T-helper 1 cell (primary cell): ENCODE results near the gene RNF43.

Source experiments
- DNase-seq, 5 donors: peaks; one replicate each; pipeline ENCODE4 v3.0.0-alpha.2; 2012 to 2020
- total RNA-seq, 4 donors: gene quantifications; one replicate each; lab custom pipeline; 2026; lab: John Stamatoyannopoulos, UW

Gene RNF43
- total RNA-seq: 0.12 to 0.85 (median 0.65) reads per million in 4 donors

DNA sequence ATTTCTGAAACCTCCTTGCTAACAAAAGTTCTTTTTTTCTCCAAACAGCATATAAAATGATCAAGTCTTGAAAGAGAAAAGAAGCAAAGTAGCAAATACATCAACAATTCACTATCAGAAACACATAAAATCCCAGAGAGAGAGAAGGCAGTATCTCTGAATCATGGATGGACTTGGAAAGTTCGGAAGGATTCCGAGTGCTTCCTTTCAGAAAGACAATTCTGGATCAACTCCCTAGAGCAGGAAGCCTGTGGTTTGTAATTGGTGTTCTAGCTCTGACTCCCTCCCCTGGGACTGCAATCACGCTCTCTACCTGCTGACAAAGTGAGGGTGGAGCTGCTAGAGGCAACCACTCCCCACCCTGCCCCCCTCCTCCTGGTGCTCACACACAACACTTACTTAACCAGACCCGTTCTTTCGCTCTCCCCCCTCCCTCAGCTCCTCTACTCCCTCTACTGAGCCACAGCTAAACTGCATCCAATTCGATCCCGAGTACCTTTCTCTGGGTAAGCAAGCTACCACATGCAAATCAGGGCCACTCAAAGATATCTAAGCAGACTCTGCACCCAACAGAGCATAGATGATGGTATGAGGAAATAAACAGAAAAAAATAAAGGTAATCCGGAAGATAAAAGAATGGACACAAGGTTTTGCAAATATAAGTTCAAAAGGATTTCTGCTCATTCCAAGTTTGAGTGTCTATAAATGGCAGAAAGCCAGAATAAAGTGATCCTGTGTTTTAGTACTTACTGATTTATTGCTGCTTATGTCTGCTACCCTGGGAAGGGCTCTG is at the start of gene RNF43:
Gene RNF43 (minus strand): TSS at position 235 of the 793 bp plus-strand sequence. CDS start 1,957 bp downstream, outside the sequence.
- peak; percentile 64 to 85 (median 85) for DNase-seq

GRCh38 chr17:58455491-58455890 is 38.2 kb upstream of the RNF43 start:
- DNase-seq: no peak

DNA sequence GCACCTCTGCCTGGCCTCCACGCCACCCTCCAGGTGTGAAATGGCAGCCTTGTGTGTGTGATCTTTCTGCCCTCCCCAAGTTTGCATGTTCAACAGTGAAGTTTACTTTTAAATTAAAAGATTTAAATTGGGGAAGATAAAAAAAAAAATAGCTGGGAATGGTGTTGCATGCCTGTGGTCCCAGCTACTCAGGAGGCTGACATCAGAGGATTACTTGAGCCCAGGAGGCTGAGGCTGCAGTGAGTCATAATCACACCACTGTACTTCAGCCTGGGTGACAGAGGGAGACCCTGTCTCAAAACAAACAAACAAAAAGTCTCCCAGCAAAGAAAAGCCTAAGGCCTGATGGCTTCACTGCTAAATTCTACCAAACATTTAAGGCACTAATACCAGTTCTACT is 35.4 kb upstream of the RNF43 start:
- DNase-seq: no peak

- peak; percentile 15 to 73 (median 34) for DNase-seq
Observed at GRCh38 chr17:58447039-58447975, 30.0 kb upstream of the RNF43 start.

GRCh38 chr17:58446086-58446485 is 28.8 kb upstream of the RNF43 start:
- no peak for DNase-seq

- DNase-seq: no peak
Observed at GRCh38 chr17:58436805-58437239, 19.5 kb upstream of the RNF43 start.

DNA sequence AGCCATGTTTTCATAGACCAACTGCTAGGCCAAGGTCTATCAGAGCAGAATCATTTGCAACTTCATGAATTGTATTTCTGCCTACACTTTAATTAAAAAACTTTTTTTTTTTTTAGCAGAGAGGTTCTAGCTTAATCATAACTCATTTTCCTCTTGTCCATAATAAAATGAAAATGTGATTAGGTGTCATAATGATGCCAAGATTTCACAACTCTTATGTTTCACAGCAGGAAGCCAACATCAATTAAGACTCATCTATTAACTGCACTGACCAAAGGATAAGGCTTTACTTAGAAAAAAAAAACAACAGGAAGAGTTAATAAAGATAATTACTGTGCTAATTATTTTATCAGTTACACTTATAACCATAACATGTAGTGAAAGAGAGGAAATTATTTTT is 18.9 kb upstream of the RNF43 start:
- DNase-seq: no peak

DNA sequence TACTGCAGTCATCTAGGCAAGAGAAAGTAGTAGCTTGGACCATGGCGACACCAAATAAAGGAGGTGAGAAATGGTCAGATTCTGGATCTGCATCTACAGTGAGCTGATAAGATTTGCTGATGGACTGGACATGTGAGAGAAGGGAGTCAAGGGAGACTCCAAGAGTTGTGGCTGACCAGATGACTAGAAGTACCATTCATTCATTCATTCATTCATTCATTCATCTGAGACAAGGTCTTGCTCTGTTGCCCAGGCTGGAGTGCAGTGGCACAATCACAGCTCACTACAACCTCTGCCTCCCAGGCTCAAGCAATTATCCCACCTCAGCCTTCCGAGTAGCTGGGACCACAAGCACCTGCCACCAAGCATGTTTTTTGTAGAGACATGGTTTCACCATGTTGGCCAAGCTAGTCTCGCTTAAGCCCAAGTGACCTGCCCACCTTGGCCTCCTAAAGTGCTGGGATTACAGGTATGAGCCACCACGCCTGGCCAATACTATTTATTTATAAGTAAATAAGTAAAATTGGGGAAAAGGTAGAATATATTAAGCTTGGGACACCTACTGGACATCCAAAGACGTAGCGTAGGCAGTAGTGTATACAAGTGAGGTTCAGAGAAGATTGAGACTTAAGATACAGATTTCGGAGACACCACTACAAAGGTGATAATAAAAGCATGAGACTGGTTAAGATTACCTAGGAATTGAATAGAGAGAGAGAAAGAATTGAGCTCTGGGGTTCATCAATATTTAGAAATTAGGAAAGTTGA is 15.7 kb upstream of the RNF43 start:
- DNase-seq: no peak

DNA sequence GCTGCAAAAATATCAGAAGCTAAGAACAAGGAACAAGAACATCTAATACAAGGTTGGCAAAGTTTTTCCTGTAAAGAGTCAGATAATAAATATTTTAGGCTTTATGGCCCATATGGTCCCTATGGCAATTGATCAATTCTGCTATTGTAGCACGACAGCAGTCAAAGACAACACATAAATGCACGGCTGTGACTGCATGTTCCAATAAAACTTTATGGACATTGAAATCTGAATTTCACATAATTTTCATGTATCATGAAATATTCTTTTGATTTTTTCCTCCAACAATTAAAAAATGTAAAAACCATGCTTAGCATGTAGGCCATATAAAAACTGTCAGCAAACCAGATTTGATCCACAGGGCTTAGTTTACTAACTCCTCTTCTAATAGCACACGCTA is 10.5 kb upstream of the RNF43 start:
- no peak for DNase-seq

- DNase-seq: no peak
Observed at GRCh38 chr17:58421711-58422110, 4.4 kb upstream of the RNF43 start.

GRCh38 chr17:58420827-58421226 is 3.5 kb upstream of the RNF43 start:
- no peak for DNase-seq

DNA sequence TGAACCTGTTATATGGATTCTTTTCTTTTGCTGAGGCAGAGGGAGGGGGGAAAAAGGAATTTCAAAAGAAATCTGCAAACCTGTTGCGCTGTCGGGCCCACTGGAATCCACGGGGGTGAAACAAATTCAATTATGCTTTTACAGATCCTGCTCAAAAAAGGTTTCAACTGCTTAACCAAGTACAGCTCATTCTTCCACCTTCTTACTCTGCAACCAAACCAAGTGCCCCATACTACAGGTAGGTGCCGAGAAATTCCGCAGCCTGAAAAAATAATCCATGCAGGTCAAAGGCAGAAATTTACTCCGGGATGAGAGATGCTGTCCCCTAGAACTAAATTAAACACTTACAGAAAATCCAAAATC is 416 bp downstream of the RNF43 start:
- DNase-seq: no peak

DNA sequence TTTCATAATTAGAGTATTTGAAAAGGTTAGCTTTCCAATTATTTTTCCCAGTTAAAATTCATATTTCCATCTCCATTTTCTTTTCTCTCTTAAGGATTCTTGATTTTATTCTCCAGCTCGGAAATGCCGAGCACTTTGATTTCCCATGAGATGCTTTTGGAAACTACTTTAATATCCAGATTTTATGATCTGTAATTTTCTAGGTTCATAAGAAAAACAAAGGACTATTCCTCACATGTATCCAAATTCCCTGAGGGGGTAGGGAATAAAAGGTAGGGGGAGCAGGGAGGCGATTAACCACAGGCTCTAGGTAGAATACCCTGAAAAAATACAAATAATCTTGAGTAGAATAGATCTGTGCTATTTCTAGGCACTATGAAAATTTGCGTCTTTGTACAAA is 938 bp downstream of the RNF43 start:
- no peak for DNase-seq

DNA sequence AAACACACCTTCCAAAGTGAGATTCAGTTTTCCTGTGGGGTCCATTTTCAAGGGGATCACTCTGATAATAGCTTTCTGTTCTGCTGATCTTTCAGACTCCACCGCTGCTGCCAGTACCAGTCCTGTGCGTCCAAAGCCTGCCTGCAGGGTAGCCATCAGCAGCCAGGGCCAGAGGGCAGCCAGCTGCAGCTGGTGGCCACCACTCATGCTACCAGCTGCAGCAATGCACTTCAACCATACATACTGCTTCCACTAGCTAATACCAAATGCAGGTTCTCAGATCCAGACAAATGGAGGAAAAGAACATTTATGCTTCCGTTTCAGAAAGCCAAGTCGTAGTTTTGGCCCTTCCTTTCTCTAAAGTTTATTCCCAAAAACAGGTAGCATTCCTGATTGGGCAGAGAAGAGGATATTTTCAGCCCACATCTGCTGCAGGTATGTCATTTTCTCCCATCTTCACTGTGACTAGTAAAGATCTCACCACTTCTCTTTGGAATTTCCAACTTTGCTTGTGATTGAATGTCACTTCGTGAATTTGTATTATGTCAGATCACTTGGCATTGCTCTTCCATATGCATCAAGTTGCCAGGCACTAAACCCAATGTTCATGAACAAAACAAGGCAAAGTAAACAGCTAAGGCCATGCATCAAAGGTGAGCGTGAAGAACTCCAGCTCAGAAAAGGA is 1.8 kb downstream of the RNF43 start:
- no peak for DNase-seq

DNA sequence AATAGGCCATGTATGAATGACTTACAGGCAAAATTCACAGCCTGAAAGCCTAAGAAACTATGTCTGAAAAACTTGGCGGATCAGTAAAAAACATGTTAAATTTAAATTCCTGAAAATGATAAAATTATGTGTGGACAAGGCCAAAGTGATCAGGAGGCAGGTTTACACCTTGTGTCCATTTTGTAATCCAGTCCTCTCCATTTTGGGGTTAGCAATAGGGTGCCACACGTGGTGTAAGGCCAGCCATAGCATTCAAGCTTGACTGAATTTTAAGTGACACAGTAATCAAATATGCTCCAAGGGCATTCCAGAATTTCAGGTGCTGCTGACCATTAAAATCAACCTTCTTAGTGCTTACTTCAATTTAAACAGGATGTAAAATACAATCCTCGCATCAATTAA is 2.7 kb downstream of the RNF43 start:
- no peak for DNase-seq

DNA sequence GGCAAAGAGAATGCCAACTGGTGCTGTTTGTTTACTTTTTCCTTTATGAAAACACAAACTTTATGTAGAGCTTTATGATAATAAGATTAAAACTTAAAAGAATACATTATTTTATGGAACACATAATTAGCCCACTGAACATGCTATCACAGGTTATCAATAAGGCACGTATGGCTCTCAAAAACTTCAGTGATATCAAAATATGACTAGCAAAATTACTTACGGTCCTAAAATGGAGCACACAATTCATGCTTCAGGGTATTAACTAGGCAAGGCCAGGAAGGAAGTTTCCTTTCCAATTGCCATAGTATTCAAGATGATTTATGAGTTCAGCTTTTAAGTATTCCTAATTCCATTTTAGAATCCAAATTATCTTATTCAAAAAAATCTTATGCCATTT is 3.6 kb downstream of the RNF43 start:
- DNase-seq: no peak

GRCh38 chr17:58412961-58413586 is 4.3 kb downstream of the RNF43 start:
- peak in 1 of 5 donors; percentile 8 for DNase-seq

GRCh38 chr17:58412064-58412703 is 5.2 kb downstream of the RNF43 start:
- no peak for DNase-seq

DNA sequence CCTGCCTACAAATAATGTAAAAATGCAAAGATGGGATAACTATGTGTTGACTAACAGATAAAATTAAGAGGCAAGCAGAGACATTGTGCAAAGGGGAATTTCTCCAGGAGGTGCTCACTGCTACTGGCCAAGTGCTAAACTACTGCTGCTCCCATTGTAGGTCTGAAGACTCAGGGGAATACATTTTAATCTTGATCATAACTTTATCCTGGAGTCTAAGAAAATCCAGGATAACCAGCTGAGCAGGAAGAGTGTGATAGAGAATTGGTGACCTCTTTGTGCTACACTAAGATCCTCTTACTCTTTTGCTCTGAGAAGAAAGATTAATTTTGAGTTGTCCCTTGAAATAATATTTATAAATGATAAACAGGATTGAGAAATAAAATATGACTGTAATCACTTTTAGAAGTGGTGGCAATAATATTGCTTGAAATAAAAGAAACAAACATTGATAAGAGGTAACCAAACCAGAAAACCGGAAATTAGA is 5.9 kb downstream of the RNF43 start:
- no peak for DNase-seq

- DNase-seq: no peak
Observed at GRCh38 chr17:58410714-58411407, 6.5 kb downstream of the RNF43 start.
